Measurements from ENCODE around the gene GPR146. TPM values are rescaled to one million over a fixed set of nuclear protein-coding genes. Genes with fewer than 3 reads are reported as not detected.
"Not testable (repeated sequence)": the region's sequence is repeated elsewhere in the genome, so short reads cannot be mapped to it uniquely, and the experiment has no call there.

The GPR146 gene
- 64.5 and 69.9 TPM in 2 replicates for total RNA-seq

GRCh38 chr7:1044189-1045068 is at the start of gene GPR146:
GPR146 (plus strand) TSS chr7:1044546; CDS start chr7:1057516, 12,970 bp downstream.
- peak; percentile 96 for DNase-seq

GRCh38 chr7:994592-995308 is 49.6 kb upstream of the GPR146 start:
- no peak for DNase-seq

- DNase-seq, result no peak
Observed at GRCh38 chr7:995571-995970, 48.8 kb upstream of the GPR146 start.

- no peak for DNase-seq
Observed at GRCh38 chr7:996079-996872, 48.1 kb upstream of the GPR146 start.

GRCh38 chr7:997404-998395 is 46.6 kb upstream of the GPR146 start:
- no peak for DNase-seq

- DNase-seq, result no peak
Observed at GRCh38 chr7:999149-999879, 45.0 kb upstream of the GPR146 start.

GRCh38 chr7:999941-1000935 is 44.1 kb upstream of the GPR146 start:
- no peak for DNase-seq

- DNase-seq, result not testable (repeated sequence)
Observed at GRCh38 chr7:1001069-1001770, 43.1 kb upstream of the GPR146 start.

- not testable (repeated sequence) for DNase-seq
Observed at GRCh38 chr7:1002026-1002425, 42.3 kb upstream of the GPR146 start.

GRCh38 chr7:1002445-1002844 is 41.9 kb upstream of the GPR146 start:
- DNase-seq, result not testable (repeated sequence)

GRCh38 chr7:1004018-1004852 is 40.1 kb upstream of the GPR146 start:
- DNase-seq, result no peak

- no peak for DNase-seq
Observed at GRCh38 chr7:1005303-1005702, 39.0 kb upstream of the GPR146 start.

- DNase-seq, result no peak
Observed at GRCh38 chr7:1007901-1008300, 36.4 kb upstream of the GPR146 start.

GRCh38 chr7:1008733-1009363 is 35.5 kb upstream of the GPR146 start:
- DNase-seq, result no peak

- DNase-seq, result no peak
Observed at GRCh38 chr7:1009747-1010146, 34.6 kb upstream of the GPR146 start.

GRCh38 chr7:1010226-1010625 is 34.1 kb upstream of the GPR146 start:
- DNase-seq, result no peak

- no peak for DNase-seq
Observed at GRCh38 chr7:1011297-1012003, 32.9 kb upstream of the GPR146 start.
